Testis (tissue), 3 donors: ENCODE data around the gene EGFR. TPM values are rescaled to one million over a fixed set of nuclear protein-coding genes. Genes with fewer than 3 reads are reported as not detected.

Source experiments
- DNase-seq: peaks from one replicate; pipeline ENCODE4 v3.0.0-alpha.2; 2019
- H3K27ac ChIP-seq, 2 donors: fragments of 200-600 bp; sonication (generic); one replicate each; pipeline ENCODE4 v1.5.1; 2019
- H3K27me3 ChIP-seq: fragments of 200-600 bp; sonication (generic); one replicate; pipeline ENCODE4 v1.5.1; 2019
- H3K36me3 ChIP-seq: fragments of 200-600 bp; sonication (generic); one replicate; pipeline ENCODE4 v1.5.1; 2017; ENCODE audit warnings: low read depth; ENCODE audit errors: missing control alignments
- H3K4me1 ChIP-seq: fragments of 200-600 bp; sonication (generic); one replicate; pipeline ENCODE4 v1.5.1; 2019
- H3K4me3 ChIP-seq, 2 donors: fragments of 200-600 bp; sonication (generic); one replicate each; pipeline ENCODE4 v1.5.1; 2017 to 2019
- H3K9me3 ChIP-seq: fragments of 200-600 bp; sonication (generic); one replicate; pipeline ENCODE4 v1.5.1; 2017
- CTCF ChIP-seq, 3 experiments: fragments of 450-650 bp in 2 of 3; fragments of 200-600 bp in 1 of 3; sonication (generic) in 1 of 3; IDR thresholded peaks; one replicate each; pipeline ENCODE4 v1.5.1; 2016 to 2019; ENCODE audit warnings: antibody characterized with exemption in 3 of 3, mild to moderate bottlenecking in 2 of 3, moderate library complexity in 1 of 3
- POLR2A ChIP-seq: fragments of 450-650 bp; IDR thresholded peaks from one replicate; pipeline ENCODE4 v1.6.1; 2017; ENCODE audit warnings: antibody characterized with exemption, mild to moderate bottlenecking, moderate library complexity
- WGBS, 2 donors: methylation state at CpG; one replicate each; pipeline ENCODE4 v1.1.5; 2018; 5-methylcytosine and 5-hydroxymethylcytosine counted together
- intact Hi-C: fragments of 100-400 bp; cut with DNase I; formaldehyde crosslinking; loops from one replicate; pipeline ENCODE4 v1.15.1; 2023; ENCODE audit warnings: low total_unique reads
- polyA plus RNA-seq: library from polyadenylated mRNA; stranded (reverse); fragments of 350-450 nt; fragmentation: Illumina TruSeq; extraction: RNeasy Lipid Tissue Mini Kit (QIAGEN cat#74804); gene quantifications from one replicate; pipeline ENCODE4 v1.2.3, GENCODE V29; 2014; ENCODE audit warnings: low read depth, low replicate concordance; ENCODE audit not compliant: insufficient read depth
- total RNA-seq, 2 donors: library from RNA; depleted of rRNA; stranded (reverse); fragments of >200 nt; gene quantifications; one replicate each; pipeline ENCODE4 v1.2.3, GENCODE V29; 2016

Gene EGFR
- total and polyA plus RNA-seq, 3 donors from 2014 or later, result 11.0 to 45.0 (median 18.2) TPM

- no peaks in the 10 kb centered on the region for H3K4me1 ChIP-seq
- H3K27me3 ChIP-seq, result no peaks in the 10 kb centered on the region
- TF ChIP-seq POLR2A (no peak), CTCF (IDR thresholded peaks at IDR 0.05) (no peak)
- no peaks in the 10 kb centered on the region for H3K9me3 ChIP-seq
- H3K36me3 ChIP-seq, result no peaks in the 10 kb centered on the region
- H3K27ac ChIP-seq, result no peak overlapping the region
- no peak for DNase-seq
- no peak overlapping the region for H3K4me3 ChIP-seq
- intact Hi-C loops, result no loop called here
- 91 to 98% methylated on average over 2 of the region's 2 CpGs for WGBS, 2 donors
Measured at GRCh38 chr7:54988516-54988915, 30.3 kb upstream of the EGFR start.

- WGBS, 2 donors, result 88 to 91% methylated on average over 4 of the region's 4 CpGs
- H3K27ac ChIP-seq, result no peak overlapping the region
- H3K9me3 ChIP-seq, result no peaks in the 10 kb centered on the region
- intact Hi-C loops, result no loop called here
- H3K4me1 ChIP-seq, result no peaks in the 10 kb centered on the region
- H3K27me3 ChIP-seq, result no peaks in the 10 kb centered on the region
- DNase-seq, result no peak
- H3K4me3 ChIP-seq, result no peak overlapping the region
- no peaks in the 10 kb centered on the region for H3K36me3 ChIP-seq
- TF ChIP-seq POLR2A, result no peak
- TF ChIP-seq CTCF (IDR thresholded peaks at IDR 0.05), result no peak
Measured at GRCh38 chr7:54989453-54990225, 29.2 kb upstream of the EGFR start.

GRCh38 chr7:54991341-54991740 lies 27.5 kb upstream of the EGFR start:
- Histone ChIP-seq H3K4me1 (no peaks in the 10 kb centered on the region), H3K27ac (no peak overlapping the region), H3K9me3 (no peaks in the 10 kb centered on the region), H3K27me3 (no peaks in the 10 kb centered on the region), H3K4me3 (no peak overlapping the region), H3K36me3 (no peaks in the 10 kb centered on the region)
- no peak for TF ChIP-seq CTCF (IDR thresholded peaks at IDR 0.05)
- TF ChIP-seq POLR2A, result no peak
- WGBS, 2 donors, result 71 to 77% methylated on average over 13 of the region's 13 CpGs
- intact Hi-C loops, result no loop called here
- peak; percentile 23 for DNase-seq

- 86 to 90% methylated on average over 4 of the region's 4 CpGs for WGBS, 2 donors
- Histone ChIP-seq H3K4me1 (no peaks in the 10 kb centered on the region), H3K4me3 (no peak overlapping the region), H3K9me3 (no peaks in the 10 kb centered on the region), H3K27me3 (no peaks in the 10 kb centered on the region), H3K36me3 (no peaks in the 10 kb centered on the region), H3K27ac (no peak overlapping the region)
- DNase-seq, result no peak
- TF ChIP-seq POLR2A, result no peak
- intact Hi-C loops, result no loop called here
Measured at GRCh38 chr7:54992871-54993475, 25.8 kb upstream of the EGFR start.

- no peaks in the 10 kb centered on the region for H3K4me1 ChIP-seq
- intact Hi-C loops, result no loop called here
- WGBS, 2 donors, result 92 to 93% methylated on average over 5 of the region's 5 CpGs
- H3K27ac ChIP-seq, result no peak overlapping the region
- no peaks in the 10 kb centered on the region for H3K9me3 ChIP-seq
- no peak overlapping the region for H3K4me3 ChIP-seq
- DNase-seq, result no peak
- no peak for TF ChIP-seq POLR2A
- no peak for TF ChIP-seq CTCF (IDR thresholded peaks at IDR 0.05)
- no peaks in the 10 kb centered on the region for H3K36me3 ChIP-seq
- no peaks in the 10 kb centered on the region for H3K27me3 ChIP-seq
Measured at GRCh38 chr7:54995166-54995565, 23.7 kb upstream of the EGFR start.
